Cardiac muscle cell (in vitro differentiated cells and primary cell): Measurements from ENCODE around the gene BRS3. TPM values are rescaled to one million over a fixed set of nuclear protein-coding genes. Genes with fewer than 3 reads are reported as not detected.

Experiments
- DNase-seq, 2 donors: peaks; one replicate each; pipeline versions ENCODE4 v3.0.0 to v3.0.0-alpha.2; 2010 to 2017; ENCODE audit warnings: low read depth in 1 of 2, low spot score in 1 of 2
- H3K27ac ChIP-seq: fragments of 200-600 bp; sonication (generic); 2 replicates; pipeline ENCODE4 v1.5.1; 2016
- H3K27me3 ChIP-seq: fragments of 200-600 bp; sonication (generic); 2 replicates; pipeline ENCODE4 v1.6.0; 2016; ENCODE audit warnings: control low read depth
- H3K36me3 ChIP-seq: fragments of 200-600 bp; sonication (generic); 2 replicates; pipeline ENCODE4 v1.5.1; 2016; ENCODE audit warnings: control low read depth
- H3K4me1 ChIP-seq: fragments of 200-600 bp; sonication (generic); 2 replicates; pipeline ENCODE4 v1.8.1; 2017; ENCODE audit warnings: low read depth, mild to moderate bottlenecking, mixed run types
- H3K4me3 ChIP-seq: fragments of 200-600 bp; sonication (generic); 2 replicates; pipeline ENCODE4 v1.5.1; 2016; ENCODE audit warnings: mild to moderate bottlenecking
- H3K9me3 ChIP-seq: fragments of 200-600 bp; sonication (generic); 2 replicates; pipeline ENCODE4 v1.5.1; 2017; ENCODE audit warnings: low read depth, mild to moderate bottlenecking, control low read depth
- polyA plus RNA-seq: library from polyadenylated mRNA; unstranded; fragments of >200 nt; fragmentation: Nextera tagmentation; extraction: Ambion mirVana; gene quantifications from 2 replicates; pipeline ENCODE4 v1.2.1, GENCODE V29; 2016
- total RNA-seq: library from RNA; depleted of rRNA; stranded (reverse); fragments of >200 nt; gene quantifications from 2 replicates; pipeline ENCODE4 v1.2.3, GENCODE V29; 2016
- TF ChIP-seq, protein P1 (sequence below): IDR thresholded peaks from 2 replicates; pipeline ENCODE4 v1.5.1; 2012; ENCODE audit warnings: low read depth, mild to moderate bottlenecking, low read length

BRS3 gene
- total and polyA plus RNA-seq, 2 experiments from 2014 or later = 0.11 TPM; not detected in 1

DNA sequence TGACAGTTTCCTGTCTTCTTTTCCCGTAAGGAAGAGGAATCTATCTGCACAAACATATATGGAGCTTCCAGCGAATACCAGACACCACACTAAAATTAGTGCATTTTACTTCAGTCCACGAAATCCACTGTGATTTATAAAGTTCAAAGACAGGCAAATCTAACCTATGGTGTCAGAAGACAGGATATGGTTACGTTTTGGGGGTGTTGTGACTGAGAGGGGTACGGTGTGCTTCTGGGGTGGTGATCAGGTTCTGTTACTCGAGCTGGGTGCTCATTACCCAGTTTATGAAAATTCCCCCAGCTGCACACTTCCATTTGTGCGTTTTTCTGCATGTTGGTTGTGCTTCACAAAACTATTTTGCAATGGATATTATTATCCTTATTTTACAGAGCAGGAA is 54.5 kb downstream of the BRS3 start:
- H3K9me3 ChIP-seq = no peaks in the 10 kb centered on the region
- no peaks in the 10 kb centered on the region for H3K27me3 ChIP-seq
- no peak overlapping the region for H3K27ac ChIP-seq

More for the DNA sequence above, 54.5 kb downstream of the BRS3 start:
- Histone ChIP-seq H3K4me3 (no peak overlapping the region), H3K36me3 (no peaks in the 10 kb centered on the region), H3K4me1 (no peaks in the 10 kb centered on the region)
- no peak for DNase-seq
- TF ChIP-seq, protein P1, sequence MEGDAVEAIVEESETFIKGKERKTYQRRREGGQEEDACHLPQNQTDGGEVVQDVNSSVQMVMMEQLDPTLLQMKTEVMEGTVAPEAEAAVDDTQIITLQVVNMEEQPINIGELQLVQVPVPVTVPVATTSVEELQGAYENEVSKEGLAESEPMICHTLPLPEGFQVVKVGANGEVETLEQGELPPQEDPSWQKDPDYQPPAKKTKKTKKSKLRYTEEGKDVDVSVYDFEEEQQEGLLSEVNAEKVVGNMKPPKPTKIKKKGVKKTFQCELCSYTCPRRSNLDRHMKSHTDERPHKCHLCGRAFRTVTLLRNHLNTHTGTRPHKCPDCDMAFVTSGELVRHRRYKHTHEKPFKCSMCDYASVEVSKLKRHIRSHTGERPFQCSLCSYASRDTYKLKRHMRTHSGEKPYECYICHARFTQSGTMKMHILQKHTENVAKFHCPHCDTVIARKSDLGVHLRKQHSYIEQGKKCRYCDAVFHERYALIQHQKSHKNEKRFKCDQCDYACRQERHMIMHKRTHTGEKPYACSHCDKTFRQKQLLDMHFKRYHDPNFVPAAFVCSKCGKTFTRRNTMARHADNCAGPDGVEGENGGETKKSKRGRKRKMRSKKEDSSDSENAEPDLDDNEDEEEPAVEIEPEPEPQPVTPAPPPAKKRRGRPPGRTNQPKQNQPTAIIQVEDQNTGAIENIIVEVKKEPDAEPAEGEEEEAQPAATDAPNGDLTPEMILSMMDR = no peak

Other genes starting within 250 kb of the BRS3 start
- gene MAP7D3, start 236.5 kb upstream of the BRS3 start, total RNA-seq = 4.4 and 10.4 TPM in 2 replicates
- 5.7 and 9.0 TPM in 2 replicates for gene MAP7D3, start 236.5 kb upstream of the BRS3 start, polyA plus RNA-seq
- not detected in 2 replicates for gene ADGRG4, start 187.0 kb upstream of the BRS3 start, total RNA-seq
- gene ADGRG4, start 187.0 kb upstream of the BRS3 start, polyA plus RNA-seq = not detected in 2 replicates
- 78.5 and 80.4 TPM in 2 replicates for gene HTATSF1, start 9.6 kb downstream of the BRS3 start, total RNA-seq
- 86.7 and 95.8 TPM in 2 replicates for gene HTATSF1, start 9.6 kb downstream of the BRS3 start, polyA plus RNA-seq
- gene VGLL1, start 44.3 kb downstream of the BRS3 start, total RNA-seq = not detected in 2 replicates
- not detected in 2 replicates for gene VGLL1, start 44.3 kb downstream of the BRS3 start, polyA plus RNA-seq
- gene CD40LG, start 160.2 kb downstream of the BRS3 start, total RNA-seq = not detected in 2 replicates
- not detected in 2 replicates for gene CD40LG, start 160.2 kb downstream of the BRS3 start, polyA plus RNA-seq